ENCODE data around the gene EPB41L2.

The EPB41L2 gene

DNA sequence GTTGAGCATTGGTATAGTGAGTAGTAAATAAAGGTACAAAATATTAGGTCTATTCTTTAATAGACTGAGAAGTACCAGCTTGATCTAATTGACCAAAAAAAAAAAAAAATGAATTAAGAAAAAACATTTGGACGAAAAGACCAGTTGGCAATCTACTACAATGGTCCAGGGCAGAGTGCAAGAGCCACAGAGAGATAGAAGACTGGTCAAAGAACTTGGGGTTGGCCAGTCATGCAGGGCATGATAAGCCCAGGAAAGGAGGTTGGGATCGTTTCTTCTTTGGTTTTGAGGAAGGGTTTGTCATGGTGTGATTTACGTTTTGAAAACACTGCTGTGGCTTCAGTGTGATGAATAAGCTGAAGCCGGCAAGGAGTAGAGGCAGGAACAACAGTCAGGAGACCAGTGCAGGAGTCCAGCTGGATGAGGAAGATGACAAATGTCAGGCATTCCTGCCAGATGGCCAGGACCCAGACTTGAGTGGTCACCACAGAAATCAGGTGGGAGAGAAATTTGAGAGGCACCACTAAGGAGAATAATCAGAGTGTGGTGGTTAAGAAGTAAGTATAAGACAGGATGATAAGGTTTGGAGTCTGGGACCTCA, 221.8 kb downstream of the EPB41L2 start:
- in situ Hi-C loops (cut with HindIII; ENCODE audit: low sequenced_read_pairs) = no loop called here

DNA sequence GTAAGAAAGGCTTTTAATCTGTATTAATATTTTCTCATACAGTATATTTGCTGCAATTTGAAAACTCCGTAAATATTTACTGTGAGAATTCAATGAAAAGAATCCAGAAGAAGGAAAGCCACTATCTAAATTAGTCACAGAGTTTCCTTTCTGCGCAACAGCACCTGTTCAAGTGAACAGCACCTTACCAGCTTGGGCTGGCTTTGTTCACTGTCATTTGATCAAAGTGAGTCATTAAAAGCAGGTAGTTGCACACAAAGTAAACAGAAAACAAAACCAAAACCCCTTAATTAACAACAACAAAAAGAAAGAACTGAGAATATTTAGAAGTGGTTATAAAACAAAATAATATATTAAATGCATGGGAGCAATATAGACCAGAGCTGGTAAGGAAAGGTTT, 223.0 kb downstream of the EPB41L2 start:
- in situ Hi-C loops (cut with HindIII; ENCODE audit: low sequenced_read_pairs) = no loop called here

DNA sequence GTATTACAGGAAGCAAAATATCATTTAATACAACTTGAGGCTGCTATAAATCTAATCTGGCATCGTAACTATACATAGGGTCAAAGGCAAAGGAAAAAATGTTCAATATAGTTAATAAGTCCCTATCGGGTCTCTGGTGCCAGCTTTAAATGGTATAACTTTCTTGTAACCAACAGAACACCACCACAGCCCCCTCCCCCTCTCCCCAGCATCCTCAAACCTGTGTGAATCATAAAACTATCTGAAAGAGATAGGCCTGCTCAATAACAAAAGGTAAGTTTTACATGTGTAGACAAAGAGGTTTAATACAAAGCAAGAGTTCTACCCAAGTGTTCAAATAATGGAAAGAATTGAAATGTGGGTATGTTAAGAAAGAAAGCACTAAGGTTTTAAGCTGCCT, 223.7 kb downstream of the EPB41L2 start:
- in situ Hi-C loops (cut with HindIII; ENCODE audit: low sequenced_read_pairs) = no loop called here

DNA sequence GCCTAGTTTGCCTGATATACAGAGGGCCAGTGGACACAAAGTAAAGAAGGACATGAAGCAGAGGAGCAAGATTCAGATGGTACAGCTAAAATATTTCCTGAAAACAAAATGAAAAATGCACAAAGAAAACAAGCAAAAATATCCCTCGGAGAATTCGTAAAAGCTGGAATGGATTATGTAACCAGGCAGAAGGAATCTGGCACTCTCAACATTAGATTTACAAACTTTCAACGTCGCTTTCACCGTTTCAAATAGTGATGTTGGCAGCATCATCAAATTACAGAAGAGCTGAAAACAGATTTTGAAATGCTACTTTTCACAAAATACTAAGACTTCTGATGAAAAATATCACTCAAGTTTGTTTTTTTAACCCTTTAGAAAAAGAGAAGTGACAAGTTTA, 224.1 kb downstream of the EPB41L2 start:
- in situ Hi-C loops (cut with HindIII; ENCODE audit: low sequenced_read_pairs) = no loop called here

DNA sequence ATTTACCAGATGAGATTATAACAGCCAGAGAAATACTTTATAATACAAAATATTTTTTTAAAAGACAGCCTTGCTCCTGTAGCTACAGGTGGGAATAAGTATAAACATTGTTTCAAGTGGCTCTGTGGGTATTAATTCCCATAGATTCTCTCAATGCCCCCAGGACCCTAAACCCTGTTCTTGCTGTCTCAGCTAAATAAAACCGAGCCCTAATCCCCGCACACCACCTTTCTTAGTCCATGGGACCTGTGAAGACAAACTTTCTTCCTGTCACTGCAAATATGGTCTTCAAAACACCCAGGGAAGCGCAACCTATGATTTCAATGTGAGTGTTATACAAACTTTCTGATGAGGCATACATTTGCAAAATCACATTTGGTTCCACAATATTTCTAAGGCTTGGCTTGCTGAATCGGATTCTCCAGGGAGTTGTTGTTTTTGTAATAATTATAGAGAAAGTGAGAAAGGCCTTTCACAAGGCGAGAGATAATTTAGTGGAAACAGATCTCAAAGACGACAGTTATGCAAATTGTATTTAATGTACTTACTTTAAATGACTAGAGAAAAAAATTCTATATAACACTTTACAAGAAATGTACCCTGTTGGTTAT, 224.7 kb downstream of the EPB41L2 start:
- in situ Hi-C loops (cut with HindIII; ENCODE audit: low sequenced_read_pairs) = no loop called here

DNA sequence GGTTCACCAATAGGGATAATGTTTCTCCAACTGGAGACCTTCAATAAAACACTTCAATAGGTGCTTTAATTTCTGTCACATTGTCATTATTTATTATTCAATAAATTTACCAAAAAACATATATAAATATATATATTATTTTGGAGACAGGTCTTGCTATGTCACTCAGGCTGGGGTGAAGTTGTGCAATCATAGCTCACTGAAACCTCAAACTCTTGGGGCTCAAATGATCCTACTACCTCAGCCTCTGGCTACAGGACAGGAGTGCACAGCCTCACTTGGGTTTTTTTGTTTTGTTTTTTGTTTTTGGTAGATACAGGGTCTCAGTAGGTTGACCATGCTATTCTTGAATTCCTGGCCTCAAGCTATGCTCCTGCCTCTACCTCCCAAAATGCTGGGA, 226.0 kb downstream of the EPB41L2 start:
- in situ Hi-C loops (cut with HindIII; ENCODE audit: low sequenced_read_pairs) = no loop called here

DNA sequence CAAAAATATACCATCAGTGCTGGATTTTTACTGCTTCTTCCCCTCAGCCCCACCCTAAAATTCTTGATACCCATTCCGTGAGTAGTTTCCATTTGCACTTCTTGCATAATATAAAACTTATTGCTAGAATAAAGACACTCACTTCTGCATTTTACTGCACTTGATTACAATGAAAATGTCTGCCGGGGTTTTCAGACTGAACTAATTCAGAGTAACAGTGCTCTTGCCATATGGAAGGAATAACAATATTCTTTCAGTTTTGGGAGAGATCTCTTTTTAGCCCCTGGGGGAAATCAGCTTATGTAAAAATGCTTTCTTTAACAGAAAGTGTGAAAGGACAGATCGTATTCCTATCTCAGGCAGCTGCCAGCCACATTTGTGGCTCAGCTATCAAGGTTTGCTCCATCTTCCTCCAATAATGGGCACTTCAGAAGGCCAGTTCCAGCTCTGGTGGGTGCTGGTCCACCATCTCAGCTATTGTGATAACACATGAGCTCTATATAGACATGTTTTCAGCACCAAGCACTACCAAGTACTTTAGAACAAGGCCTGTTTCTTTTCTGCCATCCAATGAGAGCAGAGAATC, 226.9 kb downstream of the EPB41L2 start:
- in situ Hi-C loops (cut with HindIII; ENCODE audit: low sequenced_read_pairs) = no loop called here

DNA sequence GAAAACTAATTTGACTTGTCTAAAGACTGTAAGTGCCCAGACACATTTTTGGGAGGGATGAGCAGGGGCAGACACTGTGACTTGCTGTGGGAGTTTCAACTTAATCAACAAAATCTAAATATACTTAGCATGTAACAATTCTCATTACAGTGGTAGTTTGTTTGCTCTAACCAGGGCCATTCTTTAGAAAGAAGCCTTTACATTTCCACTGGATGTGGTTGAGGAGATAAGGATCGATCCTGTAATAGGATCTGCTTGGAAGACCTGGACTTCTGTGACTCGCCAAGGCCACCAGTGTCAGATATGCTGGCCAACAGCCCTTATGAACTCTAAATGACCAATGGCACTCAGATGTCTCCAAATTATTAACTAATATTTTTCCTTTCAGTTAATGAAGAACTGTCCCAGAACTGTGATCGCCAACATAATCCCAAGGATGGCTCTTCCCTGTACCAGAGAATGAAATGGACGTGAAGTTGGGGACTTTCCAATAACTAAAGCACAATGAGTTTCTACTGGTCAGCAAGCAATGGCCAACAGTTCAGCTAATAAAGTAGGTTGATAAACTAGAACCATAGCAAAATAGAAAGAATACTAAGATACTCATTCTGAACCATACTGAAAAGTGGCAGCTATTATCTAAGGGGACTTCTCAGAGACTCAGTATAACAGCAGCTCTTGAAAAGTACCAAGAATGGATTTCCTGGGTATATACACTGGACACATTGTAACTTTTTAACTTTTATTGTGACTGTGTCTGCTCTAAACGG, 228.4 kb downstream of the EPB41L2 start:
- in situ Hi-C loops (cut with HindIII; ENCODE audit: low sequenced_read_pairs) = no loop called here

DNA sequence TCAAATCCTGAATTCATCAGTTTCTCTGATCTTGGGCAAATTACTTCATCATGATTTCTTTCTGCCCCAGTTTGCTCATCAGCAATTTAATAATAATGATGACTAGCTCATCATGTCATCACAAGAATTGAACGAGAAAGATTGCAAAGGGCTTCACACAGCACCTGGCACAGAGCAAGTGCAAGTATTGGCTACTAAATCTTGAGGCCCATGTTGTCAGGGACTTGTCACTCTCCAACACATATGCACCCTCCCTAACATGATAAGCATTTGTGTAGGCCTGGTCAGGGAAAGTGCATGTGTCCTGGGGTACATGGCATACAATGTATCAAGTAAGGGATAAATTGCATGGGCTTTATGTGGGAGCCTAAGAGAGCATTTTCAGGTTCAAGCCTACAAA, 229.5 kb downstream of the EPB41L2 start:
- in situ Hi-C loops (cut with HindIII; ENCODE audit: low sequenced_read_pairs) = no loop called here

DNA sequence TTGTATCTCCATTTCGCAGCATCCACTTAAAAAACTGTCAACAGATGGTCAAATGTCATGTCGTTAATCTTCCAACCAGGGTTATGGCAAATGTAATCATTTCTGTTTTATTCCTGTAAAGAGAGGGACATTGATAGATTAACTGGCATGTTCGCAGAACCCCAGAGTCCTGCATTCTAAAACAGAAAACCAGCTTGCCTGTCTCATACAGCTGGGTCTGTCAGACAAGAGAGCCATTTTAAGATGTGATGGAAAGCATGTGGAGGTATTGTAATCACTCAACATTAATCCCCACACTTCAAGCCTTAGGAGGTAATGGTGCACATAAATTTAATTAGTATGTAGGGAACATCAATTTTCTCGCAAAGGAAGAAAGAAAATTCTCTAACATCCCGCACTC, 231.4 kb downstream of the EPB41L2 start:
- in situ Hi-C loops (cut with HindIII; ENCODE audit: low sequenced_read_pairs) = no loop called here

DNA sequence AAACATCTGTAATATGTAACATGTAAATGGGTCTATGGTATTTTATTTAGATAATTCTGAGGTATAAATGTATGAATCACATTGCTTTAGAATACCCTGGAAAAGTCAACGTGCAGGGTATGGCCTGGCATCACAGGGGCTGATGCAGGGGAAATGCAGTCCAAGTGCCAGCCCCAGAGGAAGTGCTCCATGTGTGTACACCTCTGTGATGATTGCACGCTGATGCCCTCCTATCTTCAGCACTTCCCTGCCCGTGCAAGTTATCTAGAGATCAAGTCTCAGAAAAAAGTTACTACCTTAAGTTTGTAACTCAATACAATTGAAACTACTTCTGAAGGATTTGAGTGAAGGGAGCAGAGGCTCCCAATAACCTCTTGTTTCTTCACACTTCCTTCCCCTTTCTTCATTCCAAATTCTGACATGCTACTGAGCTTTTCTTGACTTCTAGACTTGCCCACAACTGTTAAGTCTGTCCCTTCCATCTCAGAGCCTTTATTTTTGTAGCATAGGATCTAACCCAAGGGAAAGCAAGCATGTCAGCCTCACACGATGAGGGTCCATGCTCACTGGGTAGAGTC, 233.6 kb downstream of the EPB41L2 start:
- in situ Hi-C loops (cut with HindIII; ENCODE audit: low sequenced_read_pairs) = no loop called here

DNA sequence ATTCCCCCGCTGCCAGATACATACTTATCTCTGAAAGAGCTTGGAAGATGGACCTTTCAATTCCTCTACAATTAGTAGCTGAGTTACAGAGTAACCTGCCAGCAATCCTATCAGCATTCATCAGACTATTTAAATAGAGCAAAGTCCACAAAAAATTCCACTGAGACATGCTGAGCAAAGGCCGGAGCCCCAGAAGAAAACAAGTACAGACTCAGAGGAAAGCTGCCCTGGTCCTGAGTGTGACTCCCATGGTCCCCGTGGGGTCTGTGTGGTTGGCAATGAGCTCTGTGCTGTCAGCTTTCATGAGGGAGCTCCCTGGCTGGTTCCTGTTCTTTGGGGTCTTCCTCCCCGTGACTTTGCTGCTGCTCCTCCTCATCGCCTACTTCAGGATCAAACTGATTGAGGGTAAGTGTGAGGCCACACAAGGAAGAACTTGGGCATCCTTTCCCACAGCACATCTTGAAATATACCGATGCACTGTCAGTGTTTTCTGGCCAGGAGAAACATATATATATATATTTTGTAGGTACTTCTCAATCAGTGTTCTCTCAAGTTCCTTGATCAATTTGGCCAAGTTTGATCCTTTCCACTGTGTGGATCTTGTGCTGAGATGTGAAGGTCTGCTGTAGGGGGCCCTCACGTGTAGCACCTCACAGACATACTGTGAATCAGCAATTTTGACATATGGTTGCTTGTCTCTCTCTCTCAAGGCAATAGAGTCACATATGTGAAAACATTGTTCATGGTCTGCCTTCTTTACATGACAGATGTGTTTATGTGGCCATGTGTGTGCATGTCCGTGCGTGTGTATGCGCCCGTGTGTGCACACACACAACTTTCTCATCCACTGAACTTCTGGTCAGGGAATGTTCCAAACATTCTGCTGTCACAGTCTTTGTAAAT, 235.5 kb downstream of the EPB41L2 start, which contains the start of gene SMLR1:
TSS of gene SMLR1 (plus strand) at position 160 of the 903 bp plus-strand sequence. CDS start at position 168, 8 bp downstream.
- in situ Hi-C loops (cut with HindIII; ENCODE audit: low sequenced_read_pairs) = no loop called here

DNA sequence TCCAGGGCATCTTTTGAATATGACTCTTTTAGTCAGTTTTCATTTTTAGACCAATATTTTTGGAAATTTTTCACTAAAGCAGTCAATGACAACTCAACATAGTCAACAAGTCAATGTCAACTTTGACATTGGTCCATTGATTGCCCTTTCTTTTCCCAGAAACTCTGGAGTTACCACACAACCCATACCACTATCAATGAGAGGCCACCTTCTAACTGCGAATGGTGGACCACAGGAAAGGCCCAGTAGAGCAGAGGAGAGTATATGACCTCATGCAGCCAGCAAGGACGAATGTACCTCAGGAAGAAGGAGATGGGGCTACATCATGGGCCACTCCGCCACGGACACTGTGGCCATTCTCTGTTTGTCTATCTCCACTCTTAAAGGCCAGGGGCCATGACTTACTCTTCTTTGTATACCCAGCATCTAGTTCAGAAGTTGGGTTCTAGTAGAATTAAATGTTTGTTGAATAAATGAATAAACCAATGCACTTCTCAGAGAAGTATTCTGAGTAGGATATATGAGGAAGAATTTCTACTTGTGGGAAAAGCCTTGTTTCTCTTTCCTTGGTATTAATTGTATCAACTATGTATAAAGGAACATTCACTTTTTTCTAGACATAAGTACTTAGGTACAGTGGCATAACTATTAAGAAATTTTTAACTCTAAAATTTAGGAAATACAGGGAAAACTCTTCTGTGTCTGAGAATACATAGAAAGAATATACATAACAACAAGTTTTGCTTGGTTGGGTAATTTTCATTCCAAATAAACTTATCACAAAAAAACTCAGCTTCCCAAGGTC, 236.4 kb downstream of the EPB41L2 start:
- in situ Hi-C loops (cut with HindIII; ENCODE audit: low sequenced_read_pairs) = no loop called here

DNA sequence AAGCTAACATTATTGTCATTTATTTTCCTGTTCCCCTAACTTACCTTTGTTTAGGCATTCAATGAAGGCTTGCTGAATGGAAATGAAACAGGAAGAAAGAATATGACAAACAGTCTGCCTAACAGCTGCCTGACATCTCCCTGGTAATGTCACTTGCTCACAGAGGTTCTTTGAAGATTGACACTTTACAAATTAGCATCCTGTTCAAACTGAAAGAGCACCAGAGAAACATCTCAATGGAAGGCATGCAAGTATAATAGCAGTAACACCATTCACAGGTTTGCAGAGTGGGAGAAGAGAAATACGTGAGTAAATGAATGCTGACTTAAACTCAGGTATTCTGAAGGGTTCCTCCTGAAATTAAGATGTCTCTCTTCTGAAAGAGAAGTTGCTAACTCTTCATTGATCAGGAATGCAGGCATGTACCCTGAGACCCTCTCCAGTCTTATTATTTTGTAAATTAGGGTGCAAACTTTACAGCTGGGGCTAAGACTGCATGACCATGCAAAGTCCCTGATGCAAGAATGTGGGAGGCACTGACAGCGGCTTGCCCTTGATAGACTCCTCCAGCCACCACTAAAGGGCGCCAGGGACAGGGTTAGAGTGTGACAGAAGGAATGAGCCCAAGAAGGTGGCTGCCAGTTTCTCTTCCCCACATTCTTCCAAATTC, 237.1 kb downstream of the EPB41L2 start:
- in situ Hi-C loops (cut with HindIII; ENCODE audit: low sequenced_read_pairs) = no loop called here

DNA sequence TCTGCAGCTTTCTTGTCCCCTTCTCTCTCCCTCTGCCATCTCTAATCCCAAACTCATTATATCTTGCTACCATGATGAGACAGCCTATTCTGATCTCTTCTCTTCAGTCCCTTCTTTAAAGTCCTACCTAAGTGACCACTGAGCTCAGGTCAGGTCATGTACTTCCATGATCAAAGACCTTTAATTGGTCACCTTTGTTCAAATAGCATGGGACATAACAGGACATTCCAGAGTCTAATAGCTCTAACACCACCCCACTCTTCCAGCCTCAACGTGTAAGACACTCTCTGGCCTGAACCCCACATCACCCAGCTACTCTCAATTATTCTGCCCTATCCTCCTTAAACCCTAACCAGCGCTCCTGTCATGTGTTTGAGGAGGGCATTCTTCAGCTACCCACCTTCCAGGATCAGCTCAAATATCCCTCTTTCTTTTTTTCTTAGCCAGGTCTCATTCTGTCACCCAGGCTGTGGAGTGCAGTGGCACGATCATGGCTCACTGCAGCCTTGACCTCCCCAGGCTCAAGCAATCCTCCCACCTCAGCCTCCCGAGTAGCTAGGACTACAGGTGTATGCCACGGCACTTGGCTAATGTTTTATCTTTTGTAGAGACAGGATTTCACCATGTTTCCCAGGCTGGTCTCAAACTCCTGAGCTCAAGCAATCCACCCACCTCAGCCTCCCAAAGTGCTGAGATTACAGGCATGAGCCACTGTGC, 237.9 kb downstream of the EPB41L2 start:
- in situ Hi-C loops (cut with HindIII; ENCODE audit: low sequenced_read_pairs) = no loop called here

DNA sequence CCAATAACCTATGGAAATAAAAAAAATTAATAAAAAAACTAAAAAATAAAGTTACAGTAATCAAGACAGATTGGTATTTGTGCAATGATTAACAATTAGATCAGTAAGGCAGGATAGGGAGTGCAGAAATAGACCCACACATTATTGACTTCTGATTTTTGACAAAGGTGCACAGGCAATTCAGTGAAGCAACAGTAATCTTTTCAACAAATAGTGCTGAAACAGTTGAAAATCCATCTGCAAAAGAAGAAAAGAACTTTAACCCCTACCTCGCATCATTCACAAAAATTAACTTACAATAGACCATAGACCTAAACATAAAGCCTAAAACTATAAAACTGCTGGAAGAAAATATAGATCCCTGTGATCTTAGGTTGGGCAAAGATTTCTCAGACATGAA, 240.3 kb downstream of the EPB41L2 start:
- in situ Hi-C loops (cut with HindIII; ENCODE audit: low sequenced_read_pairs) = no loop called here

DNA sequence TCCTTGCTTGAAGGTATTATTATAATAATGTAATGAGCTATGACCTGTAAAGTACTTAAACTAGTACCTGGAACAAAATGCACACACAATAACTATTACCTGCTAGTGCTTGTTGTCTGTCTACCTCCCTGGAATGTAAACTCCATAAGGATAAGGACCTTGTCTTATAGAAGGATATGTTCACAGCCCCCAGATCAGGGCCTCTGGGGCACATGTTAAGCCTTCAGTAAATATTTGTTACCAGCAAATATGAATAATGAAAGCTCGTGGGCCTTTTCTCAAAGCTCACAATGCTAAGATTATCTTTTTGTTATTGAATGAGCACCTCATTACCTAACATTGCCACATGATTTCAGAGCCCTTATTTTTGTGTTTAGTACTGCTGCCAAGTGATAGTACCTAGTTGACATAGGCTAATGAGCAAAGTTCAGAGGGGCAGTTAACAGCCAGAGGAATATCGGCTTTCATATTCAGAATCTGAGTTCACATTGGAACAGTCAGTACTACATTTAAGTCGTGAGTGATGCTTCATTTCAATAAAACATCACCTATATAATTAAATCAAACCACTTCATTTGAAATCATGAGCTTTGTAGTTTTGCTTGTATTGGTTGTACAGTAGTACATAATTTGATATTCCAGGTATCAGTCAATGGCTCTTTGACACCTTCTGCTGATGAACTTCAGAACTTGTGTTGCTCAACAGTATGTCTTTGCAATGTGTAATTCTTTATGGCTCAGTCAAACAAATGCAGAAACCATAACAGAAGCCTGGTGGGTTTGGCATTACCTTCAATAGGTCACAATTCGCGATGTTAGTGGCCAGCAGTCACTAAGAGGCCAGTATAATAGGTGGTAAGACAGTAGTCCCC, 247.6 kb downstream of the EPB41L2 start:
- in situ Hi-C loops (cut with HindIII; ENCODE audit: low sequenced_read_pairs) = no loop called here

DNA sequence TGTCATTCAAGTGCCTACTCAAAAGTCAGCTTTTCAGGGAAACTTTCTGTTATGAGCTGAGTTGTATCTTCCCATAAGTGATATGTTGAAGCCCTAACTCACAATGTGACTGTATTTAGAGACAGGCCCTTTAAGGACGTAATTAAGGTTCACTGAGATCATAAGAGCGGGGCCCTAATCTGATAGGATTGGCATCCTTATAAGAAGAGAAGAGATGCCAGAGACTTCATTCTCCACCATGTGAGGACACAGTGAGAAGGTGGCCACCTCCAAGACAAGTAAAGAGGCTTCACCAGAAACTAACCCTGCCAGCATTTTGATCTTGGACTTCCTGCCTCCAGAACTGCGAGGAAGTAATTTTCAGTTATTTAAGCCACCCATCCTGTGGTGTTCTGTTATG, 248.5 kb downstream of the EPB41L2 start:
- in situ Hi-C loops (cut with HindIII; ENCODE audit: low sequenced_read_pairs) = no loop called here
